HG03565 (cell line): ENCODE data around the gene TMPRSS7.
A peak's percentile ranks its signal among the peaks of the same experiment; 100 is the strongest.

Source experiments
- ATAC-seq: cut with Tn5 transposase; IDR thresholded peaks from one replicate; pipeline ENCODE4 v1.9.1; 2021; ENCODE audit warnings: mild to moderate bottlenecking, moderate library complexity; ENCODE audit not compliant: unreplicated experiment

The TMPRSS7 gene

GRCh38 chr3:112034436-112034835 lies at the start of gene TMPRSS7:
Gene TMPRSS7 (plus strand): TSS chr3:112034736. CDS start chr3:112034846, 110 bp downstream.
- no peak for ATAC-seq

- ATAC-seq, result no peak
These were observed 47.7 kb upstream of the TMPRSS7 start for GRCh38 chr3:111986800-111987199.

GRCh38 chr3:111989061-111989678 lies 45.4 kb upstream of the TMPRSS7 start:
- ATAC-seq, result peak; percentile 95

GRCh38 chr3:111993038-111993437 lies 41.5 kb upstream of the TMPRSS7 start:
- ATAC-seq, result no peak

- no peak for ATAC-seq
These were observed 35.7 kb upstream of the TMPRSS7 start, which contains the start of gene TAGLN3 for GRCh38 chr3:111998636-111999483. Gene TAGLN3 (plus strand): TSS chr3:111998922. CDS start chr3:111999423, 501 bp downstream.

- ATAC-seq, result no peak
These were observed 34.8 kb upstream of the TMPRSS7 start for GRCh38 chr3:111999484-112000324.

- ATAC-seq, result no peak
These were observed 34.2 kb upstream of the TMPRSS7 start for GRCh38 chr3:112000367-112000771.

GRCh38 chr3:112000966-112001365 lies 33.6 kb upstream of the TMPRSS7 start:
- no peak for ATAC-seq

GRCh38 chr3:112001526-112001925 lies 33.0 kb upstream of the TMPRSS7 start:
- no peak for ATAC-seq

- no peak for ATAC-seq
These were observed 32.2 kb upstream of the TMPRSS7 start for GRCh38 chr3:112002096-112002971.

GRCh38 chr3:112003321-112004080 lies 31.0 kb upstream of the TMPRSS7 start:
- no peak for ATAC-seq

GRCh38 chr3:112004187-112004586 lies 30.3 kb upstream of the TMPRSS7 start:
- ATAC-seq, result no peak

GRCh38 chr3:112004669-112005068 lies 29.9 kb upstream of the TMPRSS7 start:
- no peak for ATAC-seq

GRCh38 chr3:112005091-112005672 lies 29.4 kb upstream of the TMPRSS7 start:
- ATAC-seq, result no peak

GRCh38 chr3:112007633-112008032 lies 26.9 kb upstream of the TMPRSS7 start:
- no peak for ATAC-seq

GRCh38 chr3:112009670-112010069 lies 24.9 kb upstream of the TMPRSS7 start:
- no peak for ATAC-seq

GRCh38 chr3:112010636-112011035 lies 23.9 kb upstream of the TMPRSS7 start:
- ATAC-seq, result no peak

- ATAC-seq, result no peak
These were observed 23.1 kb upstream of the TMPRSS7 start for GRCh38 chr3:112011376-112011940.
